Rectal smooth muscle tissue (tissue), 1 donor: ENCODE measurements around the gene LELP1.
"Not testable (repeated sequence)": the region's sequence is repeated elsewhere in the genome, so short reads cannot be mapped to it uniquely, and the experiment has no call there.

ENCODE experiments used
- H3K27ac ChIP-seq: one replicate; pipeline ENCODE4 v1.7.0; 2013; ENCODE audit warnings: low read depth, low read length, inconsistent platforms
- H3K27me3 ChIP-seq: one replicate; pipeline ENCODE4 v1.7.0; 2013; ENCODE audit warnings: low read length; ENCODE audit not compliant: control insufficient read depth, insufficient read depth
- H3K36me3 ChIP-seq: one replicate; pipeline ENCODE4 v1.7.0; 2013; ENCODE audit warnings: low read length; ENCODE audit not compliant: control insufficient read depth, insufficient read depth
- H3K4me1 ChIP-seq: one replicate; pipeline ENCODE4 v1.7.0; 2013; ENCODE audit warnings: low read length; ENCODE audit not compliant: control insufficient read depth, insufficient read depth
- H3K4me3 ChIP-seq: one replicate; pipeline ENCODE4 v1.7.0; 2013; ENCODE audit warnings: low read length
- H3K9ac ChIP-seq: one replicate; pipeline ENCODE4 v1.7.0; 2013; ENCODE audit warnings: low read length

Gene LELP1

DNA sequence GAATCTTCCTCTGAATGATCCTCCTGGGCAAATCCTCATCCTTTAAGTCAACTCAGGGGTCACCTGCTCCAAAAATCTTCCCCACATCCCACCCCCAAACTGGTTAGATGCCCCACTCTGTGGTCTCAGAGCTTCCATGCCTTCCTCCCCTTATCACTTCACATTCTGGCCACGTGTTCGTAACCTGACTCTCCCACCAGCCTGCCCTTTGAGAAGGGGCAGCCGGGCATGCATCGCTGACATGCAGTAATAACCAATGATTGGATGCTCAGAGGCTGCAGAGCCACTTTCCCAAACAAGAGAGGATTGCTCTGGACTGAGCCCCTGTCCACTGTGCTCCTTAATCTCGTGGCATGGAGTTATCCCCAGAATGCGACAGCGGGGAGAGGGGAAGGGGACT is 7.0 kb downstream of the LELP1 start:
- no peaks in the 10 kb centered on the region for H3K27me3 ChIP-seq

DNA sequence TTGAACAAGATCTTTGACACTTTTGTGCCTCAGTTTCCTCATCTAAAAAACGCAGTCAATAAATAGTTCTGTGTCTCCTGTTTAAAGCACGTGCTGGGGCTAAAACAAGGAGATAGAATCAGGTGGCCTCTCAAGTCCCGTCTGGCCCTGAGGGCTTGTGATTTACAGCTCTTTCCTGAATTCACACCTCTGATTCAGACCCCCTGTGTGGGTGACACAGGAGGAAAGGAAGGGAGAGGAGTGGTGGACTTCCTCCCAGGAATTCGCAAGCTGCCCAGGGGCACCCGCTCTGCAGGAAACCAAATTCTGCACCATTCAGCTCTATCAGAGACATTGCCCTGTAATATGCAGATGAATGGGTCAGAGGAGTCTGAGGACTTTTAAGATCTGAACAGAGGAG is 9.0 kb downstream of the LELP1 start:
- no peaks in the 10 kb centered on the region for H3K27me3 ChIP-seq
- no peaks in the 10 kb centered on the region for H3K4me1 ChIP-seq
- H3K36me3 ChIP-seq = no peaks in the 10 kb centered on the region
- no peak overlapping the region for H3K27ac ChIP-seq
- no peak overlapping the region for H3K9ac ChIP-seq
- H3K4me3 ChIP-seq = no peak overlapping the region

More for the DNA sequence above, 7.0 kb downstream of the LELP1 start:
- no peaks in the 10 kb centered on the region for H3K36me3 ChIP-seq
- H3K9ac ChIP-seq = no peak overlapping the region
- H3K4me3 ChIP-seq = no peak overlapping the region
- H3K27ac ChIP-seq = no peak overlapping the region
- no peaks in the 10 kb centered on the region for H3K4me1 ChIP-seq

DNA sequence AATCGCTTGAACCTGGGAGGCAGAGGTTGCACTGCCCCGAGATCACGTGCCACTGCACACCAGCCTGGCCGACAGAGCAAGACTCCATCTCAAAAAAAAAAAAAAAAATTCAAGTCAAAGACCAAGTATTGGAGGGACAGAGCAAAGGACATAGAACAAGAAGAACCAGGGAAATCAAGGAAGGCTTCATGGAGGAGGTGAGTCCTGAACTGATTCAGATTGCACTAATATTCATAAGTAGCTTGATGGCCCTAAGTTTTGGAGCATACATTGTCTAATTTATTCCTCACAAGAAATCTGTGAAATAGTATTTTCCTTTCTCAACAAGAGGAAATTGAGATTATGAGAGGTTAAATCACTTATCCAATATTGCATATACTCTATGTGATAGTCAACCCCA is 10.3 kb downstream of the LELP1 start:
- H3K4me1 ChIP-seq = no peaks in the 10 kb centered on the region
- H3K9ac ChIP-seq = no peak overlapping the region
- no peak overlapping the region for H3K4me3 ChIP-seq
- no peaks in the 10 kb centered on the region for H3K36me3 ChIP-seq
- no peaks in the 10 kb centered on the region for H3K27me3 ChIP-seq
- no peak overlapping the region for H3K27ac ChIP-seq

DNA sequence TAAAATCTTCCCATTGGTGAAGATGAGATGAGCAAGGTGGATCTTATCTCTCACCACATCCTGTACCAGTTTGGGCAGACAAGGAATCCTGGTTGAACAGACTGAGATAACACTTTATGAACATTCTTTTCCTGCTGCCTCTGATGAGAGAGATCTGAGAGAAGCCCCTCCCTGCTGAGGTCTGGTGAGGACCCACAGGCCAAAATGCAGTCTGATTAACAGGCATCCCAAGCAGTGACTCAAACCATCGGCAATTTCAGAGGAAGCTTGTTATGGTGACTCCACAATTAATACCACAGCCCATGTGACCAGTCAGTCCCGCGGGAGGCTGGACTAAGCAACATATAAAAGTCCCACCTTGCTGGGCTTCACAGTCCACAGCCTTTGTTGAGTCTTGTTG is 14.0 kb downstream of the LELP1 start, which contains the start of gene PRR9:
Gene PRR9 (plus strand): TSS at position 373 of the 400 bp plus-strand sequence. CDS start 561 bp downstream, outside the sequence.
- Histone ChIP-seq H3K27me3 (no peaks in the 10 kb centered on the region), H3K9ac (no peak within 1 kb of the TSS), H3K36me3 (no peaks in the 10 kb centered on the region), H3K4me1 (no peaks in the 10 kb centered on the region), H3K27ac (no peak within 1 kb of the TSS), H3K4me3 (no peak within 1 kb of the TSS)

DNA sequence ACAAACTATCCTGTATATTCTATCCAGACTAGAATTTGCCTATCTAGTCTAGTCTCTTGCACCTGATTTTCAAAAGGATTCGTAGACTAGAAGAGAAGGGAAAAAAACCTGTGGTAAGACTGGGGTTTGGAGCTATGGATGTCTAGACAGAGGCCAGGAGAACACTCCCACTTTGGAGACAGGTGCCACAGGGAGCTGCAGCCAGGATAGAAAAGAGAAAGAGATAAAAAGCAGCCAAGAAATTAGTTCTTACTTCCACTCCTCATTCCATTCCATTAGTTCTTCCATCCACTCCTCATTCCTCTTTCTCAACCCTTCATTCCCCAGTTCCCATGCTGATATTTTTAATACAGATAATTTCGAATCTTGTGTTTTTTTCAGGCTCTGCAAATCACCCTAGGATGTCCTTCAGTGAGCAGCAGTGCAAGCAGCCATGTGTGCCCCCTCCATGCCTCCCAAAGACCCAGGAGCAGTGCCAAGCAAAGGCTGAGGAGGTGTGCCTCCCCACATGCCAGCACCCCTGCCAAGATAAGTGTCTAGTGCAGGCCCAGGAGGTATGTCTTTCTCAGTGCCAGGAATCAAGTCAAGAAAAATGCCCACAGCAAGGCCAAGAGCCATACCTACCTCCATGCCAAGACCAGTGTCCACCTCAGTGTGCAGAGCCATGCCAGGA is 14.7 kb downstream of the LELP1 start:
- no peak overlapping the region for H3K9ac ChIP-seq
- H3K27ac ChIP-seq = no peak overlapping the region
- no peak overlapping the region for H3K4me3 ChIP-seq
- no peaks in the 10 kb centered on the region for H3K4me1 ChIP-seq
- H3K27me3 ChIP-seq = no peaks in the 10 kb centered on the region
- no peaks in the 10 kb centered on the region for H3K36me3 ChIP-seq

DNA sequence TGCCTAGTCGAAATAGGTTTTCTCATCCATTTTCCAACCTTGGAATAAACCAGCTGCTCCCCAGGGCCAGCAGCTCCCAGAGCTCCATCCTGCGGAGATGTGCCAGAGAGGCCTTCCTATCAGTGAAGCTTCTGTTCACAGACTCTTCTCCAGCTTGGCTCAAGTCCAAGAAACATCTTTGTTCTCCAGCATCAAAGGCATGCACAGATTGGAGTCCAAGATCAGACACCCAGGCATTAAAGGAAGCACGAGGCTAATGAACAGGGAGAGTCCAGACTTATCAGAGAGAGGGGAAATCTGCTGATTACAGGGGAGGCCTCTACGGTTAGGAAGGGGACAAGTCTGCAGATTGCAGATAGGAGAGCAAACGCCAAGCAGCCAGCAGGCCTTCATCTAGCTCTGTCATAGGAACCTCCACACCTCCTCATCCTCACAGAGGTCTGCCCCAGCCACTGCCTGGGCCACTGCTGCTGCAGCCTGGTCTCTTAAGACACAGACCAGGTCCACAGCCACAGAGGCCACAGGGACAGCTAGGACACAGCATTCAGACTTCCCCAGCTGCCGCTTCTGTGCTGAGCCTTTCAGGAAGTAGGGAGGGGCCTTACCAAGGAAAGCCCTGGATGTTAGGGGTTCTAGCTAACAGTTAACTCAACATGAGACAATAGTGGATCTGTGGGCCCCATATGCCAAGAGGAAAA is 17.5 kb downstream of the LELP1 start:
- H3K27ac ChIP-seq = no peak overlapping the region
- no peaks in the 10 kb centered on the region for H3K4me1 ChIP-seq
- H3K36me3 ChIP-seq = no peaks in the 10 kb centered on the region
- no peaks in the 10 kb centered on the region for H3K27me3 ChIP-seq
- no peak overlapping the region for H3K9ac ChIP-seq
- no peak overlapping the region for H3K4me3 ChIP-seq

DNA sequence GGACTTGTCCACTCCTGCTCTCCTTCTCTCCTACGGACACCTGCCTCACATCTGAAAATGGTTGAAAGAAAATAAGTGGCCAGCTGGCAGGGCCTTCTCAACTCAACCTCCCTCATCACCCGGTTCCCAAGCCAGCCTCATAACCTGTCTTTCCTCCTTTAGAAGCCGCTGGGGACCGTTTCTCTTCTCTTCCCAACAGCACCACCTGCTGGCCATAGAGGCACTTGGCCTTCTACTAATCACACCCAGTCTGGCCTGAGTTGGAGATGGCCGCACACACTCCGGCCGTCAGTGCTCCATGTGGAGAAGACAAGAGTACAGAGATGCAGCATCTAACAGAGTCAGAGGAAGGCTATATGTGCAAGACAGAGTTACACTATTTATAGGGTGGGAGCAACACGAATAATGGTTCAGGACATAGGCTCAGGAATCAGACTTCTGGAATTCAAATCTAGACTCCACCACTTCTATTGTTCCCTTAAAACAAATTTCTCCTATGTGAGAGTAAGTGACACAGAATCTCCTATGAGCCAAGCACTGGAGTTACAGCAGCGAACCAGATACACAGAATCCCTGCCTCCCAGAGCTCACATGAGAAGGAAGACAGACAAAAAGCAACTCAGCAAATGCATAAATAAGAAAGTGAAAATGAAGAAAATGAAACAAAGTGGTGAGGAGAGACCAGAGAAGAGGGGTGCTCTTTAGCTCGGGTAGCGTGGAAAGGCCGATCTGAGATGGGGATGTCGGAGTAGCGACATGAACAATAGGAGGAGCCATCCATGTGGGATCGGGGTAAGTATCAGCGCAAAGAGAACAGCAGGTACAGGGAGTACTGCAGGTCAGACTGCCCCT is 20.0 kb downstream of the LELP1 start:
- H3K4me3 ChIP-seq, H3K27me3 ChIP-seq, H3K27ac ChIP-seq, H3K4me1 ChIP-seq, H3K9ac ChIP-seq, H3K36me3 ChIP-seq: not testable (repeated sequence)

DNA sequence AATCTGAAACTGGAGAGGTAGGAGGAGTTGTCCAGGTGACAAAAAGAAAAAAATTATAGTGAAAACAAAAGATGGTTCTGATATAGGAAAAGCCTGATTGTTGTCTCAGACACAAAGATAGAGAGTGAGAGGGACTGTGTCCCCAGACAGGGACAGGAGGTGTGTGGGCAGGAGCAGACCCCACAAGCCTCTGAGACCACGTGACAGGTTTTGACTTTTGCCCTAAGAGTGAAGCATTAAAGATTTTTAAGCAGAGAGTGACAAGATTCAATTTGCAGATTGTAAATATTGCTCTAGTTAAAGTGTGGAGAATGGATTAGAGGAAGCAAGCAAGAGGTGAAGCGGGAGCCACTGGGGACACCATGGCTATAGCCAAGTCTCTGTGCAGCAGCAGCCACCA is 24.6 kb downstream of the LELP1 start:
- Histone ChIP-seq H3K27me3 (no peaks in the 10 kb centered on the region), H3K36me3 (no peaks in the 10 kb centered on the region), H3K4me3 (no peak overlapping the region), H3K4me1 (no peaks in the 10 kb centered on the region), H3K27ac (no peak overlapping the region), H3K9ac (no peak overlapping the region)

DNA sequence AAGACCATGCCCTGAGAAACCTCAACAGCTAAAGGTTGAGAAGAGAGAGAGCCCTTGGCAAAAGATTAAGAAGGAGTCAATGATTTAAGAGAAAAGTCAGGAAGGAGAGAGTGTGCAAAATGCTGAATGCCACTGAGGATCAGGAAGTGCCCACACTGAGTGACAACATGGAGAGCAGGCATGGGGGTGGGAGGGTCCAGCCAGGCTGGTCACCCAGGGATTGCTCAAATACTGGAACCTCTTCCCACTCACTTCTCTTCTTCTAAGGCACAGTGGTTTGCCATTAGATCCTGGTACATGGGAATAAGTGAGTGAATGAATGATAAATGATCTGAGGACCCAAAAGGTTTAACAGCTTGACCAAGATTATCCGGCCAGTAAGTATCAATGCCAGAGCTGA is 25.3 kb downstream of the LELP1 start:
- no peak overlapping the region for H3K9ac ChIP-seq
- no peaks in the 10 kb centered on the region for H3K27me3 ChIP-seq

DNA sequence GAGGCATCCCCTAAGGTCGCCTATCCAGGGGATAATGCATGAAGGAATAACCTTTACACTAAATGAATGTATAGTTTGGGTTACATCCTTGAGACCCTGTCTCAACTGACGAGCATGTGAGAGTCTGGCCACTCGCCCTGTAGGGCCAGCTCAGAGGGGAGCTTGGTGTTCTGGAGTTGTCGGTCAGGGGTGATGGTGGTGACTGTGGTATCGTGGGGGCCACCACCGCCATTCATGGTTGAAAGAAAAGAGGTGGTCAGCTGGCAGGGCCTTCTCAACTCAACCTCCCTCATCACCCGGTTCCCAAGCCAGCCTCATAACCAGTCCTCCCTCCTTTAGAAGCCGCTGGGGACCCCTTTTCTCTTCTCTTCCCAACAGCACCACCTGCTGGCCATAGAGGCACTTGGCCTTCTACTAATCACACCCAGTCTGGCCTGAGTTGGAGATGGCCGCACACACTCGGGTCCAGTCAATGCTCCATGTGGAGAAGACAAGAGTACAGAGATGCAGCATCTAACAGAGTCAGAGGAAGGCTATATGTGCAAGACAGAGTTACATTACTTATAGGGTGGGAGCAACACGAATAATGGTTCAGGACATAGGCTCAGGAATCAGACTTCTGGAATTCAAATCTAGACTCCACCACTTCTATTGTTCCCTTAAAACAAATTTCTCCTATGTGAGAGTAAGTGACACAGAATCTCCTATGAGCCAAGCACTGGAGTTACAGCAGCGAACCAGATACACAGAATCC is 26.0 kb downstream of the LELP1 start:
- H3K36me3 ChIP-seq, H3K4me1 ChIP-seq, H3K4me3 ChIP-seq, H3K27ac ChIP-seq, H3K9ac ChIP-seq, H3K27me3 ChIP-seq: not testable (repeated sequence)

More for the DNA sequence above, 25.3 kb downstream of the LELP1 start:
- Histone ChIP-seq H3K27ac (no peak overlapping the region), H3K36me3 (no peaks in the 10 kb centered on the region), H3K4me1 (no peaks in the 10 kb centered on the region), H3K4me3 (no peak overlapping the region)

DNA sequence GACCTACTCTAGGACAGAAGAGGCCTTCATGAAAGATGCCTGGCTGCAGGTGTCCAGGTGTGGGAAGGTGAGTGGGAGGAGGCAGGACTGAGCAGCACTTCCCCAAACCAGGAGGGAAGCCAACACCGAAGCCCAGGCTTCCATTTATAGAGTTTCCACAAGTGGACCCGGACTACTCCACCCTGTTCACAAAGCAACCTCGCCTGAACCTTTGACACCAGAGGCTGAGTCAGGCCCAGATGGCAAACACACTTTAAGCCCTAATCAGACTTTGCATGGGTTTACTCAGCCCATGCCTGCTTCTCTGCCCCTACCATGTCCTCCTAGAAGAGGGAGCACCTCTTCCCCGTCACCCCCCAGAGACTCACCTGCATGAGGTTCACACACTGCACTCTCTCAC is 28.1 kb downstream of the LELP1 start:
- no peaks in the 10 kb centered on the region for H3K27me3 ChIP-seq
- no peaks in the 10 kb centered on the region for H3K36me3 ChIP-seq
- H3K4me3 ChIP-seq = no peak overlapping the region
- H3K9ac ChIP-seq = no peak overlapping the region
- H3K27ac ChIP-seq = no peak overlapping the region
- no peaks in the 10 kb centered on the region for H3K4me1 ChIP-seq

DNA sequence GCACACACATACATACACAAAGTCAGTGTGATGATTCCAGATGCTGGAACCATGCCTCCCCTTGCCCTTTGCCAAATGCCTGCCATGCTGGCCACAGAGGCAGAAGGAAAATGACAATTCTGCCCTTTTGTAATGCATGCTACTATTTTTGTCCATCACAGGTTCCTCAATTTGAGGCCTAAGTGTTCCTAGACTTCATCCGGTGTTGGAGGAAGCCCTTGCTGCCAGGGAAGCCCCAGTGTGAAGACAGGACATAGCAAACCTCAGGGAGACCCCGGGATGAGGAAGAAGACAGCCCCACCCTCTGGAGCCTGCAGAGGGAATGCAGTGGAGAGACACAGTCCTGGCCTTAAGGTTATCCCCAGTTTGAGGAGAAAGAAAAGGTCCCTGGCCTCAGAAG is 28.6 kb downstream of the LELP1 start:
- Histone ChIP-seq H3K36me3 (no peaks in the 10 kb centered on the region), H3K27ac (no peak overlapping the region), H3K9ac (no peak overlapping the region), H3K27me3 (no peaks in the 10 kb centered on the region), H3K4me3 (no peak overlapping the region), H3K4me1 (no peaks in the 10 kb centered on the region)
